NCI-H2196 treated with DMSO at 0.1 percent for 48 hours (cell line): ENCODE results near the gene KLHL40.

Source experiments
- DNase-seq: peaks from one replicate; lab custom pipeline; 2025; ENCODE audit not compliant: unreplicated experiment; lab: John Stamatoyannopoulos, UW

The KLHL40 gene

GRCh38 chr3:42657675-42658074 lies 27.7 kb upstream of the KLHL40 start:
- DNase-seq: no peak

- DNase-seq: no peak
Observed at GRCh38 chr3:42658091-42658770, 27.1 kb upstream of the KLHL40 start.

DNA sequence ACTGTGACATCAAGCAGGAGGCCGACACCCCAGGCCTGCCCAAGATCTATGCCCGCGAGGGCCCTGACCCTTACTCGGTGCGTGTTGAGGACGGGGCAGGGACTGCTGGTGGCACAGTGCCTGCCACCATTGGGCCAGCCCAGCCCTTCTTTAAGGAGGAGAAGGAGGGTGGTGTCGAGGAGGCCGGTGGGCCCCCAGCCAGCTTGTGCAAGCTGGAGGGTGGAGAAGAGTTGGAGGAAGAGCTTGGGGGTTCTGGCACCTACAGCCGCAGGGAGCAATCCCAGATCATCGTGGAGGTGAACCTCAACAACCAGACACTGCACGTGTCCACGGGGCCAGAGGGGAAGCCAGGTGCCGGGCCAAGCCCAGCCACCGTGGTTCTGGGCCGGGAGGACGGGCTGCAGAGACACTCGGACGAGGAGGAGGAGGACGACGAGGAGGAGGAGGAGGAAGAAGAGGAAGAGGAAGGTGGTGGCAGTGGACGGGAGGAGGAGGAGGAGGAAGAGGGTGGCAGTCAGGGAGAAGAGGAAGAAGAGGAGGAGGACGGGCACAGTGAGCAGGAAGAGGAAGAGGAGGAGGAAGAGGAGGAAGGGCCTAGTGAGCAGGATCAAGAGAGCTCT lies 26.5 kb upstream of the KLHL40 start:
- no peak for DNase-seq

- no peak for DNase-seq
Observed at GRCh38 chr3:42659451-42660130, 25.7 kb upstream of the KLHL40 start.

DNA sequence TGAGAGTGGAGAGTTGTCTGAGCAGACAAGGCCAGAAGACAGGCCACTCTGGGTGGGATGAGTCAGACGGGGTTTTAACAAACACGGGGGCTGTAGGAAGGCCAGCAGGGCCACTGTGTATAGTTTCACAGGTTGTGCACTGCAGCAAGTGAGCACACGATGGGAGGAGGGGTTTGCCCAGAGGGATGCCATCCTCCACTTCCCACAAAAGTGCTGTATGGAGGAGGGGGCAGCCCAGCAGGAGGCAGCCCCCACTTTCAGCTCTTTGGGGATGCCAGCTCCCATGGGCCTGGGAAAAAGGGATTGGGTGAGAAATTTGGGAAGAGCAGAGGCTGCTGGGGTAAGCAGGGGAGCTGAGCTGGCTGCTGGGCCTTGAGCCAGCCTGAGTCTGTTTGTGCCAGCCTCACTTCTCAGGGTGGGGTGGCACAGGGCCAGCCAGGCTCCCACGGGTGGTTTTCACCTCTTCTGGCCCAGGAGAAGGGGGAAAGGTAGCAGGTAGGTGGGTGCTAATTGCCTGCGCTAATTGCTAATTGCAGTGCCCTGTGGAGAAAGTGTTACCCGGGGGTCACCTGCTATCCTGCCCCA lies 25.1 kb upstream of the KLHL40 start:
- no peak for DNase-seq

- DNase-seq: no peak
Observed at GRCh38 chr3:42660898-42661297, 24.4 kb upstream of the KLHL40 start.

- DNase-seq: no peak
Observed at GRCh38 chr3:42661593-42662022, 23.7 kb upstream of the KLHL40 start.

GRCh38 chr3:42662037-42662812 lies 23.1 kb upstream of the KLHL40 start:
- no peak for DNase-seq

DNA sequence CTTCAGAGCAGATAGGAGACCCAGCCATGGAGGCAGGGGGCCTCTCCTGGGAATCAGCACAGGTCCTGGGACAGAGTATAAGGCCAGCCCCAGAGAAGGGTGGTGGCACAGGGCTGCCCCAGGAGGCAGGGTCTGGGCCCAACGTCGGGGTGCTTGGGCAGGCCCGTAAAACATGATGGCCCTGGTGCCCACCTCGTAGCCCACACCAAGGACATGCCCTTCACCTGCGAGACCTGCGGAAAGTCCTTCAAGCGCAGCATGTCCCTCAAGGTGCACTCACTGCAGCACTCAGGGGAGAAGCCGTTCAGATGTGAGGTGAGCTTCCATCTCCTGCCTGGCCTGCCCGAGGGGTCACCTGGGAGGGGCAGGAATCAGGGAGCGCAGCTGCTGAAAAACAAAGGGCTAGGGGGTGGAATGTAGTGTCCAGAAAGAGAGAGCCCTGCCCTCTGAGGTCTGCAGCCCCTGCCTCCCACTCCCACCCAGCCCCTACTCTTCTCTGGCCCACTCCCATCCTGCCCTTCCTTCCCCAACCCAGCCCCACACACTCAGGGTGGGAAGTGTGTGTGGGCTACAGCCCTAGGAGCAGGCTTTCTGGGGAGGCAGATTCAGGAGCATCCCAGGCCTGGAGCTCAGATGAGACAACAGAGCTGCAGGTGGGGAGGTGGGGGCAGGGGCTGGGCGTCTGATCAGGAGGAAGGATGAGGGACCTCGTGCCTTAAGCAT lies 22.4 kb upstream of the KLHL40 start:
- DNase-seq: no peak

- no peak for DNase-seq
Observed at GRCh38 chr3:42663581-42664437, 21.5 kb upstream of the KLHL40 start.

GRCh38 chr3:42664438-42664803 lies 20.9 kb upstream of the KLHL40 start:
- no peak for DNase-seq

GRCh38 chr3:42665050-42665878 lies 20.1 kb upstream of the KLHL40 start:
- DNase-seq: no peak

DNA sequence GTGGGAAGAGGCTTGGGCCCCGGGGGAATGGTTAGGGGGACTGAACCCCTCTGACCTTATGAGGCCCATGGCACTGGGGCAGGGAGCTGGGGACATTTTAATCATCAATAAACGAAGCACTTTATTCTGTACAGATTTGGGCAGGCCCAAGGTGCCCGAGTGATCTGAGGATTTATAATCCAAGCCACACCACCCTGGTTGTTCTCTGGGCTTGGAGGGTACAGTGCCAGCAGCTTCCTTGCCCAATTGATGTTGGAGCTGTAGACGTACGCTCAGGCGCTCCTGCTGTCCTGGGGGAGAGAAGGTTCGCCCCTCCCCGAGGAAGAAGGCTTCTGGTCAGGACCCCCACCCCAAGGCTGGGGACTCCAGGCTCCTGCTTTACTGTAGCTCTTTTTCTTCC lies 19.3 kb upstream of the KLHL40 start:
- DNase-seq: no peak

GRCh38 chr3:42666577-42666998 lies 18.7 kb upstream of the KLHL40 start:
- no peak for DNase-seq

DNA sequence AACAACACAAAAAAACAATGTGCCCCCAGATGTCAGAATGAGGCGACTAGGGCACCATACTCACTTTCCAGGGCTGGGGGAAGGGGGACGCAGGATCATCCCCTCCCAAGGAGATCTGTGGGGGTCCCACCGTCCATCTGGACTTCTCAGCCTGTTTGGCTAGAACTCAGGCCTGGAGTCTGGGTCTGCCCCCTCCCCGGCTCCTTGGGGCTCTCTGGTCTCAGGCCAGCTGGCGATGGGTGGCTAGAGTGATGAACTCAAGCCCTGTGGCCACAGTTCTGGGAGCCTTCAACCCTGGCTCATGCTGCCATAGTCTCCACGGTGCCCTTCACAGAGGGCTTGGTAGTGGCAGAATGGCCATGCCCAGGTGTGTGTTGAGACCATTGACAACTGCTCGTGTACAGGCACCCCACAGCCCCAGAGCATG lies 18.2 kb upstream of the KLHL40 start:
- DNase-seq: no peak

- DNase-seq: peak; percentile 18
Observed at GRCh38 chr3:42667523-42668412, 17.6 kb upstream of the KLHL40 start.

GRCh38 chr3:42668413-42668760 lies 16.9 kb upstream of the KLHL40 start:
- DNase-seq: no peak

- no peak for DNase-seq
Observed at GRCh38 chr3:42668793-42669217, 16.5 kb upstream of the KLHL40 start.
